T-helper 17 cell (primary cell): ENCODE data around the gene GPR176. TPM values are rescaled to one million over a fixed set of nuclear protein-coding genes. Genes with fewer than 3 reads are reported as not detected.

Source experiments
- ATAC-seq: fragments of 150-1000 bp; cut with Tn5 transposase; 2 replicates; pipeline ENCODE4 v1.10.0; 2021; ENCODE audit warnings: mild to moderate bottlenecking, moderate library complexity
- DNase-seq, 3 donors: peaks; one replicate each; pipeline versions ENCODE4 v3.0.0 to v3.0.0-alpha.2; 2020 to 2021
- H3K9me3 ChIP-seq: one replicate; pipeline ENCODE4 v1.7.0; 2013; ENCODE audit warnings: low read length, mild to moderate bottlenecking; ENCODE audit not compliant: control insufficient read depth, poor library complexity, severe bottlenecking
- H3K27ac Mint-ChIP-seq: one replicate; pipeline ENCODE4 v1.8.0; 2022; ENCODE audit warnings: mild to moderate bottlenecking, moderate library complexity, mixed read lengths
- H3K27me3 Mint-ChIP-seq: one replicate; pipeline ENCODE4 v1.8.0; 2022; ENCODE audit warnings: mixed read lengths
- H3K36me3 Mint-ChIP-seq: one replicate; pipeline ENCODE4 v1.8.0; 2022; ENCODE audit warnings: low read depth, mixed read lengths
- H3K4me1 Mint-ChIP-seq: one replicate; pipeline ENCODE4 v1.8.0; 2022; ENCODE audit warnings: mild to moderate bottlenecking, mixed read lengths
- H3K4me3 Mint-ChIP-seq: one replicate; pipeline ENCODE4 v1.8.0; 2022; ENCODE audit warnings: mild to moderate bottlenecking, moderate library complexity, mixed read lengths
- total RNA-seq, 4 donors: library from RNA in 2 of 4; stranded (reverse) in 2 of 4; gene quantifications; one replicate each; pipeline ENCODE4 v1.2.3 and lab custom pipeline; 2022 to 2026

The GPR176 gene
- total RNA-seq, 2 donors from 2014 or later = not detected

- no peak overlapping the region for H3K4me3 Mint-ChIP-seq
- H3K4me1 Mint-ChIP-seq = no peaks in the 10 kb centered on the region
- no peaks in the 10 kb centered on the region for H3K9me3 ChIP-seq
- H3K36me3 Mint-ChIP-seq = peaks cover 4% of the 10 kb centered on the region
- ATAC-seq = no peak
- no peak for DNase-seq
- H3K27me3 Mint-ChIP-seq = peaks cover 28% of the 10 kb centered on the region
- H3K27ac Mint-ChIP-seq = no peak overlapping the region
Observed at GRCh38 chr15:39856357-39856756, 63.7 kb downstream of the GPR176 start.

- no peak for DNase-seq
Observed at GRCh38 chr15:39855400-39855799, 64.7 kb downstream of the GPR176 start.

GRCh38 chr15:39854161-39854560 lies 65.9 kb downstream of the GPR176 start:
- Mint-ChIP-seq H3K4me1 (no peaks in the 10 kb centered on the region), H3K36me3 (peaks cover 4% of the 10 kb centered on the region), H3K4me3 (no peak overlapping the region), H3K27ac (no peak overlapping the region), H3K27me3 (peaks cover 12% of the 10 kb centered on the region)
- ATAC-seq (no peak), DNase-seq (no peak)
- H3K9me3 ChIP-seq = no peaks in the 10 kb centered on the region

More at GRCh38 chr15:39855400-39855799, 64.7 kb downstream of the GPR176 start:
- Mint-ChIP-seq H3K4me3 (no peak overlapping the region), H3K4me1 (no peaks in the 10 kb centered on the region), H3K36me3 (peaks cover 4% of the 10 kb centered on the region), H3K27me3 (peaks cover 22% of the 10 kb centered on the region), H3K27ac (no peak overlapping the region)
- H3K9me3 ChIP-seq = no peaks in the 10 kb centered on the region
- no peak for ATAC-seq

GRCh38 chr15:39852250-39852649 lies 67.8 kb downstream of the GPR176 start:
- no peaks in the 10 kb centered on the region for H3K9me3 ChIP-seq
- Mint-ChIP-seq H3K4me1 (no peaks in the 10 kb centered on the region), H3K27me3 (peaks cover 17% of the 10 kb centered on the region), H3K4me3 (no peak overlapping the region), H3K27ac (no peak overlapping the region), H3K36me3 (no peaks in the 10 kb centered on the region)
- DNase-seq = no peak
- no peak for ATAC-seq

GRCh38 chr15:39851500-39852092 lies 68.5 kb downstream of the GPR176 start:
- no peaks in the 10 kb centered on the region for H3K9me3 ChIP-seq
- Mint-ChIP-seq H3K4me1 (no peaks in the 10 kb centered on the region), H3K27me3 (peaks cover 19% of the 10 kb centered on the region), H3K27ac (no peak overlapping the region), H3K36me3 (no peaks in the 10 kb centered on the region), H3K4me3 (no peak overlapping the region)
- DNase-seq (no peak), ATAC-seq (no peak)

- no peaks in the 10 kb centered on the region for H3K9me3 ChIP-seq
- Mint-ChIP-seq H3K36me3 (no peaks in the 10 kb centered on the region), H3K4me3 (no peak overlapping the region), H3K27ac (no peak overlapping the region), H3K4me1 (no peaks in the 10 kb centered on the region), H3K27me3 (peaks cover 23% of the 10 kb centered on the region)
- no peak for ATAC-seq
- DNase-seq = no peak
Observed at GRCh38 chr15:39850436-39850835, 69.6 kb downstream of the GPR176 start.

GRCh38 chr15:39846108-39846507 lies 74.0 kb downstream of the GPR176 start:
- no peak for DNase-seq
- Mint-ChIP-seq H3K27me3 (peaks cover 38% of the 10 kb centered on the region), H3K36me3 (no peaks in the 10 kb centered on the region)

GRCh38 chr15:39845582-39845981 lies 74.5 kb downstream of the GPR176 start:
- peaks cover 2% of the 10 kb centered on the region for H3K4me1 Mint-ChIP-seq
- no peaks in the 10 kb centered on the region for H3K9me3 ChIP-seq
- H3K27me3 Mint-ChIP-seq = peaks cover 38% of the 10 kb centered on the region
- H3K27ac Mint-ChIP-seq = no peak overlapping the region
- no peaks in the 10 kb centered on the region for H3K36me3 Mint-ChIP-seq
- H3K4me3 Mint-ChIP-seq = no peak overlapping the region
- DNase-seq = no peak
- ATAC-seq = no peak

More at GRCh38 chr15:39846108-39846507, 74.0 kb downstream of the GPR176 start:
- Mint-ChIP-seq H3K4me3 (no peak overlapping the region), H3K4me1 (peaks cover 2% of the 10 kb centered on the region), H3K27ac (no peak overlapping the region)
- H3K9me3 ChIP-seq = no peaks in the 10 kb centered on the region
- ATAC-seq = no peak

- H3K9me3 ChIP-seq = no peaks in the 10 kb centered on the region
- Mint-ChIP-seq H3K27me3 (peaks cover 38% of the 10 kb centered on the region), H3K4me1 (peaks cover 2% of the 10 kb centered on the region), H3K4me3 (no peak overlapping the region), H3K36me3 (no peaks in the 10 kb centered on the region), H3K27ac (no peak overlapping the region)
- DNase-seq (no peak), ATAC-seq (no peak)
Observed at GRCh38 chr15:39843565-39843964, 76.5 kb downstream of the GPR176 start.

GRCh38 chr15:39837454-39837853 lies 82.6 kb downstream of the GPR176 start:
- Mint-ChIP-seq H3K4me3 (no peak overlapping the region), H3K4me1 (no peaks in the 10 kb centered on the region), H3K27ac (no peak overlapping the region), H3K36me3 (no peaks in the 10 kb centered on the region), H3K27me3 (peaks cover 37% of the 10 kb centered on the region)
- ATAC-seq (no peak), DNase-seq (no peak)
- H3K9me3 ChIP-seq = no peaks in the 10 kb centered on the region

GRCh38 chr15:39835550-39835949 lies 84.5 kb downstream of the GPR176 start:
- H3K4me3 Mint-ChIP-seq = no peak overlapping the region
- H3K27me3 Mint-ChIP-seq = peaks cover 48% of the 10 kb centered on the region
- peaks cover 4% of the 10 kb centered on the region for H3K36me3 Mint-ChIP-seq
- DNase-seq = no peak
- H3K4me1 Mint-ChIP-seq = no peaks in the 10 kb centered on the region
- no peak for ATAC-seq
- H3K27ac Mint-ChIP-seq = no peak overlapping the region
- H3K9me3 ChIP-seq = no peaks in the 10 kb centered on the region

- Mint-ChIP-seq H3K36me3 (peaks cover 4% of the 10 kb centered on the region), H3K4me1 (no peaks in the 10 kb centered on the region), H3K27me3 (peaks cover 48% of the 10 kb centered on the region), H3K4me3 (no peak overlapping the region), H3K27ac (no peak overlapping the region)
- ATAC-seq = no peak
- DNase-seq = no peak
- H3K9me3 ChIP-seq = no peaks in the 10 kb centered on the region
Observed at GRCh38 chr15:39834256-39834655, 85.8 kb downstream of the GPR176 start.

- Mint-ChIP-seq H3K4me1 (no peaks in the 10 kb centered on the region), H3K36me3 (peaks cover 4% of the 10 kb centered on the region), H3K27ac (no peak overlapping the region), H3K4me3 (no peak overlapping the region), H3K27me3 (peaks cover 53% of the 10 kb centered on the region)
- ATAC-seq (no peak), DNase-seq (no peak)
- H3K9me3 ChIP-seq = no peaks in the 10 kb centered on the region
Observed at GRCh38 chr15:39833515-39833981, 86.5 kb downstream of the GPR176 start.

- Mint-ChIP-seq H3K4me3 (no peak overlapping the region), H3K36me3 (peaks cover 4% of the 10 kb centered on the region), H3K4me1 (no peaks in the 10 kb centered on the region), H3K27ac (no peak overlapping the region), H3K27me3 (peaks cover 66% of the 10 kb centered on the region)
- ATAC-seq (no peak), DNase-seq (no peak)
- no peaks in the 10 kb centered on the region for H3K9me3 ChIP-seq
Observed at GRCh38 chr15:39830166-39830565, 89.9 kb downstream of the GPR176 start.
